ENCODE data around the gene RNF212. TPM values are rescaled to one million over a fixed set of nuclear protein-coding genes. Genes with fewer than 3 reads are reported as not detected.

The RNF212 gene
- total and polyA plus RNA-seq, 9 of the 15 experiments (the other 6 are each of a cell fraction or from before 2014, with no cell fraction given): 0.04 TPM; not detected in 8

DNA sequence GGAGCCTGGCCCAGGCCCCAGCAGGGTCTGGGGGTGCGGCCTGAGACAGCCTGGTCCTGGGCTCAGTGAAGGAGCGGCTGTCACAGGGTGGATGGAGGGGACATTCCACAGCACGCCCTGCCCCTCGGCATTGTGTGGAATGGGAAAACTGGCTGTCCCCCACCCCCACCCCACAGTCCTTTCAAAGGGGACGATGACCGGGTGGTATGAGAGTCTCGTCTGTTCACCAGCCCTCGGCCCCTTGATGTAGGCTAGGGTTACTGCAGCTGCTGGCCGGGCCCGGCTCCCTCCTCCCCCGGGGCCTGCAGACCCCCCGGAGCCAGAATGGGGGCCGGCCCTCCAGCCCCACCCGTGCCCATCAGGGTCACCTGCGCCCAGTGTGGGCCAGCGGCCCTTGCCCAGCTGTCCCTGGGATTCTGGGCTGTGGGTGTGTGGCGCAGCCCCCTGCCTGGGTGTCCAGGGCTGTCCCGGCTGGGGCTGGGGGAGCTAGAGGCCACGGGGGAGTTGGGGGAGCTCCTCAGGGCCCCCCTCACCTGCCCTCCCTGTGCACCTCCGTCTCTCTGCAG, 90.2 kb downstream of the RNF212 start:
- ATAC-seq (no peak), DNase-seq (ENCODE audit: extremely low read depth in 1 of 4, low spot score in 3 of 4) (peak in 1 of 4 experiments; percentile 18), FAIRE-seq (no peak)
- H3K4me1 ChIP-seq (replicated peaks in 1 of 2; ENCODE audit: control insufficient read depth in 2 of 2, insufficient read depth in 2 of 2, low read length in 2 of 2): peaks cover 0 to 62% of the 10 kb centered on the region in 2 experiments; a peak in 3 of 5 replicates
- H3K79me2 ChIP-seq (ENCODE audit: control insufficient read depth, insufficient read depth, low read length): no peaks in the 10 kb centered on the region
- BruUV-seq (replicated peaks): no TSS peak
- peaks cover 29% of the 10 kb centered on the region; the same call in 2 of the 3 replicates for H3K36me3 ChIP-seq (ENCODE audit: control insufficient read depth, insufficient read depth, low read length)
- in situ Hi-C loops (cut with MboI) (no loop called here), intact Hi-C loops (cut with micrococcal nuclease) (no loop called here)
- H4K20me1 ChIP-seq (replicated peaks; ENCODE audit: control insufficient read depth, insufficient read depth, low read length): 0 out of 2 replicates have a peak, but pooled peaks cover 3% of the 10 kb centered on the region
- no peaks in the 10 kb centered on the region for H3K27me3 ChIP-seq (ENCODE audit: control insufficient read depth in 2 of 2, insufficient read depth in 2 of 2, low read length in 2 of 2)
- 95% methylated on average over 13 of the region's 20 CpGs for WGBS (ENCODE audit: insufficient coverage, low coverage, missing lambda C conversion rate)
- CTCF ChIA-PET (ENCODE audit: low intra/inter-chr PET ratio): no interaction called here
- H3K27ac ChIP-seq (ENCODE audit: extremely low read depth, low read depth, low read length): no peak overlapping the region
- POLR2A ChIA-PET: interaction anchor here (0.7 kb wide), 1 partner anchor 20 kb away, joined by 3 read pairs; no protein-coding TSS in a partner anchor
- H3K4me2 ChIP-seq (ENCODE audit: insufficient read depth, low read length): no peak overlapping the region
- no peaks in the 10 kb centered on the region; the same call in 1 of the 2 replicates for H3K9me3 ChIP-seq (replicated peaks; ENCODE audit: control insufficient read depth, insufficient read depth, low read depth, low read length)
- no peaks in the 10 kb centered on the region for H3K9me1 ChIP-seq (ENCODE audit: control insufficient read depth, insufficient read depth, low read length)
- TF ChIP-seq GATA2 (CRISPR knock-in tag; IDR thresholded peaks at IDR 0.05) (no peak), ETV1 (tag; conservative IDR thresholded peaks at IDR 0.05; ENCODE audit: low read depth) (no peak)
- H3K4me3 ChIP-seq: no peak overlapping the region
- H3K9ac ChIP-seq (ENCODE audit: insufficient read depth in 1 of 2, low read depth in 2 of 2, low read length in 2 of 2): no peak overlapping the region
- no peak overlapping the region for H2AFZ ChIP-seq (ENCODE audit: low read depth, low read length)

DNA sequence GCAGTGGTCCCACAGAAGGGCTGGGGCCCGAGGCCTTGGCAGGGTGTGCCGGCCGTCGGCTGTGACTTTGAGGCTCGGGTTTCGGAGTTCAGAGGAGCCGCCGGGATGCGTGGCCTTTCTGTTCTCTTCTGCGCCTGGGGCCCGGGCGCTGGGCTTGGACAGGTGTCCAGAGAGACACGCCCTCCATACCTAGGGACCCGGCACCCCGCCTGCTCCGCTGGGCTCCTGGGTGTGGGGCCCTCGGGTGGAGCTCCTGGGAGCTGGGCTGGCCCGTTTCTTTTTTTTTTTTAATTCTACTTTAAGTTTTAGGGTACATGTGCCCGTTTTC, 90.7 kb downstream of the RNF212 start:
- H3K4me3 ChIP-seq: no peak overlapping the region
- intact Hi-C loops (cut with micrococcal nuclease) (no loop called here), in situ Hi-C loops (cut with MboI) (no loop called here)
- no peak for ATAC-seq
- H2AFZ ChIP-seq (ENCODE audit: low read depth, low read length): no peak overlapping the region
- H3K27me3 ChIP-seq (ENCODE audit: control insufficient read depth in 2 of 2, insufficient read depth in 2 of 2, low read length in 2 of 2): no peaks in the 10 kb centered on the region
- no peaks in the 10 kb centered on the region; the same call in 1 of the 2 replicates for H3K9me3 ChIP-seq (replicated peaks; ENCODE audit: control insufficient read depth, insufficient read depth, low read depth, low read length)
- POLR2A ChIA-PET: no interaction called here
- 0 out of 2 replicates have a peak, but pooled peaks cover 3% of the 10 kb centered on the region for H4K20me1 ChIP-seq (replicated peaks; ENCODE audit: control insufficient read depth, insufficient read depth, low read length)
- FAIRE-seq: no peak
- 97% methylated on average over 5 of the region's 19 CpGs for WGBS (ENCODE audit: insufficient coverage, low coverage, missing lambda C conversion rate)
- no peaks in the 10 kb centered on the region; the same call in 2 of the 3 replicates for H3K79me2 ChIP-seq (ENCODE audit: control insufficient read depth, insufficient read depth, low read length)
- peaks cover 0 to 62% of the 10 kb centered on the region in 2 experiments; a peak in 3 of 5 replicates for H3K4me1 ChIP-seq (replicated peaks in 1 of 2; ENCODE audit: control insufficient read depth in 2 of 2, insufficient read depth in 2 of 2, low read length in 2 of 2)
- no TSS peak for BruUV-seq (replicated peaks)
- H3K4me2 ChIP-seq (ENCODE audit: insufficient read depth, low read length): no peak overlapping the region
- no peak overlapping the region for H3K27ac ChIP-seq (ENCODE audit: extremely low read depth, low read depth, low read length)
- DNase-seq (ENCODE audit: extremely low read depth in 1 of 4, low spot score in 3 of 4): peak in 1 of 4 experiments; percentile 11
- no peak overlapping the region for H3K9ac ChIP-seq (ENCODE audit: insufficient read depth in 1 of 2, low read depth in 2 of 2, low read length in 2 of 2)
- H3K36me3 ChIP-seq (ENCODE audit: control insufficient read depth, insufficient read depth, low read length): peaks cover 29% of the 10 kb centered on the region; the same call in 2 of the 3 replicates
- peaks cover 2% of the 10 kb centered on the region for H3K9me1 ChIP-seq (ENCODE audit: control insufficient read depth, insufficient read depth, low read length)
- CTCF ChIA-PET (ENCODE audit: low intra/inter-chr PET ratio): no interaction called here
- no peak for TF ChIP-seq NFE2 (IDR thresholded peaks at IDR 0.05; ENCODE audit: low read depth)
- TF ChIP-seq NR4A1 (CRISPR knock-in tag; IDR thresholded peaks at IDR 0.05): no peak
- TF ChIP-seq NR4A1 (tag; IDR thresholded peaks at IDR 0.05): no peak
- TF ChIP-seq, protein P1, sequence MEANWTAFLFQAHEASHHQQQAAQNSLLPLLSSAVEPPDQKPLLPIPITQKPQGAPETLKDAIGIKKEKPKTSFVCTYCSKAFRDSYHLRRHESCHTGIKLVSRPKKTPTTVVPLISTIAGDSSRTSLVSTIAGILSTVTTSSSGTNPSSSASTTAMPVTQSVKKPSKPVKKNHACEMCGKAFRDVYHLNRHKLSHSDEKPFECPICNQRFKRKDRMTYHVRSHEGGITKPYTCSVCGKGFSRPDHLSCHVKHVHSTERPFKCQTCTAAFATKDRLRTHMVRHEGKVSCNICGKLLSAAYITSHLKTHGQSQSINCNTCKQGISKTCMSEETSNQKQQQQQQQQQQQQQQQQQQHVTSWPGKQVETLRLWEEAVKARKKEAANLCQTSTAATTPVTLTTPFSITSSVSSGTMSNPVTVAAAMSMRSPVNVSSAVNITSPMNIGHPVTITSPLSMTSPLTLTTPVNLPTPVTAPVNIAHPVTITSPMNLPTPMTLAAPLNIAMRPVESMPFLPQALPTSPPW (CRISPR knock-in tag; IDR thresholded peaks at IDR 0.05): no peak
- no peak for TF ChIP-seq DACH1 (IDR thresholded peaks at IDR 0.05; ENCODE audit: partially characterized antibody)
- TF ChIP-seq, protein P2, sequence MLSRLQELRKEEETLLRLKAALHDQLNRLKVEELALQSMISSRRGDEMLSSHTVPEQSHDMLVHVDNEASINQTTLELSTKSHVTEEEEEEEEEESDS (CRISPR knock-in tag; IDR thresholded peaks at IDR 0.05): no peak
- TF ChIP-seq FOXK1 (CRISPR knock-in tag; IDR thresholded peaks at IDR 0.05; ENCODE audit: borderline replicate concordance): no peak
- TF ChIP-seq, protein P3, sequence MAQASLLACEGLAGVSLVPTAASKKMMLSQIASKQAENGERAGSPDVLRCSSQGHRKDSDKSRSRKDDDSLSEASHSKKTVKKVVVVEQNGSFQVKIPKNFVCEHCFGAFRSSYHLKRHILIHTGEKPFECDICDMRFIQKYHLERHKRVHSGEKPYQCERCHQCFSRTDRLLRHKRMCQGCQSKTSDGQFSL (CRISPR knock-in tag; IDR thresholded peaks at IDR 0.05): no peak
- TF ChIP-seq, protein P3 (tag; IDR thresholded peaks at IDR 0.05): no peak
- TF ChIP-seq ARID1B (IDR thresholded peaks at IDR 0.05): no peak
- TF ChIP-seq, protein P4, sequence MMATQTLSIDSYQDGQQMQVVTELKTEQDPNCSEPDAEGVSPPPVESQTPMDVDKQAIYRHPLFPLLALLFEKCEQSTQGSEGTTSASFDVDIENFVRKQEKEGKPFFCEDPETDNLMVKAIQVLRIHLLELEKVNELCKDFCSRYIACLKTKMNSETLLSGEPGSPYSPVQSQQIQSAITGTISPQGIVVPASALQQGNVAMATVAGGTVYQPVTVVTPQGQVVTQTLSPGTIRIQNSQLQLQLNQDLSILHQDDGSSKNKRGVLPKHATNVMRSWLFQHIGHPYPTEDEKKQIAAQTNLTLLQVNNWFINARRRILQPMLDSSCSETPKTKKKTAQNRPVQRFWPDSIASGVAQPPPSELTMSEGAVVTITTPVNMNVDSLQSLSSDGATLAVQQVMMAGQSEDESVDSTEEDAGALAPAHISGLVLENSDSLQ (IDR thresholded peaks at IDR 0.05): no peak

Data from K562 (cell line).